Activated B cell treated with CpG ODN at 0.5 μM for 24 hours (primary cell): ENCODE measurements around the gene PRR19. TPM values are rescaled to one million over a fixed set of nuclear protein-coding genes. Genes with fewer than 3 reads are reported as not detected.

Experiments used
- ATAC-seq: fragments of 200-7000 bp; cut with Tn5 transposase; one replicate; pipeline ENCODE4 v1.10.0; 2021; ENCODE audit warnings: low read depth, mild to moderate bottlenecking, moderate library complexity
- CTCF ChIA-PET: fragments of 350-600 bp; sonication (Branson Sonifier 250); formaldehyde crosslinking; loops from one replicate; lab custom pipeline; 2021; ENCODE audit warnings: antibody characterized with exemption; lab: Charles Lee
- POLR2A ChIA-PET: fragments of 350-600 bp; sonication (Branson Sonifier 250); formaldehyde crosslinking; loops from one replicate; lab custom pipeline; 2021; ENCODE audit warnings: antibody characterized with exemption; lab: Charles Lee
- DNase-seq: peaks from one replicate; pipeline ENCODE4 v3.0.0; 2022
- H3K27ac Mint-ChIP-seq: one replicate; pipeline ENCODE4 v1.8.0; 2020; ENCODE audit warnings: mixed read lengths
- H3K27me3 Mint-ChIP-seq: one replicate; pipeline ENCODE4 v1.8.0; 2021; ENCODE audit warnings: mixed read lengths
- H3K36me3 Mint-ChIP-seq: one replicate; pipeline ENCODE4 v1.8.0; 2021; ENCODE audit warnings: low read depth, mixed read lengths
- H3K4me1 Mint-ChIP-seq: one replicate; pipeline ENCODE4 v1.8.0; 2021; ENCODE audit warnings: mixed read lengths
- H3K4me3 Mint-ChIP-seq: one replicate; pipeline ENCODE4 v1.8.0; 2020; ENCODE audit warnings: mild to moderate bottlenecking, mixed read lengths
- H3K9me3 Mint-ChIP-seq: one replicate; pipeline ENCODE4 v1.8.0; 2020; ENCODE audit warnings: mixed read lengths
- intact Hi-C: fragments of 100-400 bp; cut with micrococcal nuclease; formaldehyde crosslinking; loops from one replicate; pipeline ENCODE4 v1.15.1; 2024
- total RNA-seq: library from RNA; stranded (reverse); gene quantifications from 2 replicates; pipeline ENCODE4 v1.2.3, GENCODE V29; 2022
- TF ChIP-seq, protein P1 (sequence below): fragments of 200-600 bp; IDR thresholded peaks from one replicate; pipeline ENCODE4 v1.8.0; 2022; ENCODE audit warnings: antibody characterized with exemption, mild to moderate bottlenecking

The PRR19 gene
- total RNA-seq, 1 donor from 2014 or later, result 0.33 TPM

DNA sequence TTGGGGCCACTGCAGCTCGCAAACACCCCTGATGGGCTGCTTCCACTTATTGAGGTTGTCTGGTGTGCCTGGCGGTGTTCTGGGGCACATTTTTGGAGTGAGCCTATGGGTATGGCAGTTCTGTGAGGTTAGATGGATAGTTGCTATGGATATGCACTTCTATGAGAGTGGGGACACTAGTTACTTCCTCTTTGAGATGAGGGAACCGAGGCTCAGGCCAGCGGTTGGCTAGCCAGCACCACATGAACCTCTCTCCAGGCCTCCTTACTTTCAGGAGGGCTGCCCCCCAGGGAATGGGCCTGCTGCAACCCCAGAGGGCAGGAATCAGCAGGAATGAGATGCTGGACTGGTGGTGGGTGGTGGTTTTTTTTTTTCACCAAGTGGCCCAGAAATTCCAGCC lies 13.5 kb upstream of the PRR19 start:
- Mint-ChIP-seq H3K9me3 (no peaks in the 10 kb centered on the region), H3K27ac (no peak overlapping the region), H3K4me3 (no peak overlapping the region), H3K4me1 (peaks cover 27% of the 10 kb centered on the region), H3K27me3 (no peaks in the 10 kb centered on the region), H3K36me3 (peaks cover 60% of the 10 kb centered on the region)
- DNase-seq (no peak), ATAC-seq (no peak)
- intact Hi-C loops, result no loop called here
- ChIA-PET POLR2A (interaction anchor here (0.5 to 0.8 kb wide), 4 partner anchors 10 to 40 kb away, joined by 3 to 7 read pairs (median 3); no protein-coding TSS in a partner anchor), CTCF (no interaction called here)
- TF ChIP-seq, protein P1, sequence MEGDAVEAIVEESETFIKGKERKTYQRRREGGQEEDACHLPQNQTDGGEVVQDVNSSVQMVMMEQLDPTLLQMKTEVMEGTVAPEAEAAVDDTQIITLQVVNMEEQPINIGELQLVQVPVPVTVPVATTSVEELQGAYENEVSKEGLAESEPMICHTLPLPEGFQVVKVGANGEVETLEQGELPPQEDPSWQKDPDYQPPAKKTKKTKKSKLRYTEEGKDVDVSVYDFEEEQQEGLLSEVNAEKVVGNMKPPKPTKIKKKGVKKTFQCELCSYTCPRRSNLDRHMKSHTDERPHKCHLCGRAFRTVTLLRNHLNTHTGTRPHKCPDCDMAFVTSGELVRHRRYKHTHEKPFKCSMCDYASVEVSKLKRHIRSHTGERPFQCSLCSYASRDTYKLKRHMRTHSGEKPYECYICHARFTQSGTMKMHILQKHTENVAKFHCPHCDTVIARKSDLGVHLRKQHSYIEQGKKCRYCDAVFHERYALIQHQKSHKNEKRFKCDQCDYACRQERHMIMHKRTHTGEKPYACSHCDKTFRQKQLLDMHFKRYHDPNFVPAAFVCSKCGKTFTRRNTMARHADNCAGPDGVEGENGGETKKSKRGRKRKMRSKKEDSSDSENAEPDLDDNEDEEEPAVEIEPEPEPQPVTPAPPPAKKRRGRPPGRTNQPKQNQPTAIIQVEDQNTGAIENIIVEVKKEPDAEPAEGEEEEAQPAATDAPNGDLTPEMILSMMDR, result no peak

DNA sequence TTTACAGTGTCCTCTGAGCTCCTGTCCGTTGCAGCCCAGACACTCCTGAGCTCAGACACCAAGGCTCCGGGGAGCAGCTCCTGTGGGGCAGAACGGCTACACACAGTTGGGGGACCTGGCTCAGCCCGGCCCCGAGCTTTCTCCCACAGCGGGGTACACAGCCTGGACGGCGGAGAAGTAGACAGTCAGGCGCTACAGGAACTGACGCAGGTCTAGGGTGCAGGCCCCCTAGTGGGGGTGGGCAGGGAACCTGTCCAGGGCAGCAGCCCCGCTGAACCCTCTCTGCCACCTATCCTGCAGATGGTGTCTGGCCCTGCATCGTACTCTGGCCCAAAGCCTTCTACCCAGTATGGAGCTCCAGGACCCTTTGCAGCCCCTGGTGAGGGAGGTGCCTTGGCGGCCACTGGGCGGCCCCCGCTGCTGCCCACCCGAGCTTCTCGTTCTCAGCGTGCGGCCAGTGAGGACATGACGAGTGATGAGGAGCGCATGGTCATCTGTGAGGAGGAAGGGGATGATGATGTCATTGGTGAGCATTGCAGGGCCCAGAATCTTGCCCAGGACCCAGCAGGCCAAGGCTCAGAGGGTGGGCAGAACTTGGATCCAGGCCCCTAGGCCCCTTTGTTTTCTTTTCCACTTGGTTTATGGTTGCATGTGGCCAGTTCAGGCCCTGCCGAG lies 12.9 kb upstream of the PRR19 start:
- DNase-seq (no peak), ATAC-seq (no peak)
- Mint-ChIP-seq H3K4me3 (no peak overlapping the region), H3K4me1 (peaks cover 27% of the 10 kb centered on the region), H3K9me3 (no peaks in the 10 kb centered on the region), H3K27ac (no peak overlapping the region), H3K27me3 (no peaks in the 10 kb centered on the region), H3K36me3 (peaks cover 66% of the 10 kb centered on the region)
- POLR2A ChIA-PET, result interaction anchor here (0.5 to 0.8 kb wide), 4 partner anchors 9 to 41 kb away, joined by 3 to 7 read pairs (median 4); no protein-coding TSS in a partner anchor
- TF ChIP-seq, protein P1, result no peak
- intact Hi-C loops, result no loop called here
- CTCF ChIA-PET, result no interaction called here

DNA sequence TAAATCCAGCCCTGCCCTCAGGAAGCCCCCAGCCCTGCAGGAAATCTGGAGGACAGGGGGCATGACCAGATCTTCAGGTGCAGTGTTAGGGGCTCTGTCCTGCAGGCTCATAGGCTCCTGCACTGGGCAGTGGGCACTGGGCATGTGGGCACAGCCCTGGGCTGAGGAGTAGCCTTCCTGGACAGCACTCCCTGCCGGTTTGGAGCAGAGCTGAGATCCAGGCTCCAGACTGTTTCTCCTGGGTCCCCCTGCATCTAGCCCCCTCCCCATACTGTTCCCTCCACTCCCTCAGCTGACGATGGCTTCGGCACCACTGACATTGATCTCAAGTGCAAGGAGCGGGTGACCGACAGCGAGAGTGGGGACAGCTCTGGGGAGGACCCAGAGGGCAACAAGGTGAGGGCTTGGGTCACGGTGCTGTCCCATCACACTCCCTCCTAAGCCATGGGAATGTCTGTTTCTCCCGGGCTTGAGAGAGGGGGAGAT lies 12.3 kb upstream of the PRR19 start:
- Mint-ChIP-seq H3K27me3 (no peaks in the 10 kb centered on the region), H3K27ac (no peak overlapping the region), H3K4me3 (no peak overlapping the region), H3K4me1 (peaks cover 26% of the 10 kb centered on the region), H3K36me3 (peaks cover 72% of the 10 kb centered on the region), H3K9me3 (no peaks in the 10 kb centered on the region)
- TF ChIP-seq, protein P1, result no peak
- intact Hi-C loops, result no loop called here
- ATAC-seq (no peak), DNase-seq (no peak)
- POLR2A ChIA-PET, result no interaction called here
- CTCF ChIA-PET, result no interaction called here

DNA sequence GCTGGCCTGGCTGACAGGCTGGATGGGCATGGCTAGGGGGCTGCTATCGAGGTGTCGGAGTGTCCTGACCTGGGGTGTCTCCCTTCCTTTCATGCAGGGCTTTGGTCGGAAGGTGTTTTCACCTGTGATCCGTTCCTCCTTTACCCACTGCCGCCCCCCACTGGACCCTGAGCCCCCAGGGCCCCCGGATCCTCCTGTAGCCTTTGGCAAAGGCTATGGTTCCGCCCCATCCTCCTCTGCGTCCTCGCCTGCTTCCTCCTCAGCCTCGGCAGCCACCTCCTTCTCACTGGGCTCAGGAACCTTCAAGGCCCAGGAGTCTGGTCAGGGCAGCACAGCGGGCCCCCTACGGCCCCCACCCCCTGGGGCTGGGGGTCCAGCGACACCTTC lies 11.8 kb upstream of the PRR19 start:
- TF ChIP-seq, protein P1, result no peak
- ATAC-seq (no peak), DNase-seq (no peak)
- H3K4me3 Mint-ChIP-seq, result no peak overlapping the region
- H3K27me3 Mint-ChIP-seq, result no peaks in the 10 kb centered on the region
- intact Hi-C loops, result no loop called here
- ChIA-PET CTCF (no interaction called here), POLR2A (no interaction called here)
- H3K27ac Mint-ChIP-seq, result no peak overlapping the region
- peaks cover 72% of the 10 kb centered on the region for H3K36me3 Mint-ChIP-seq
- no peaks in the 10 kb centered on the region for H3K9me3 Mint-ChIP-seq
- peaks cover 21% of the 10 kb centered on the region for H3K4me1 Mint-ChIP-seq

DNA sequence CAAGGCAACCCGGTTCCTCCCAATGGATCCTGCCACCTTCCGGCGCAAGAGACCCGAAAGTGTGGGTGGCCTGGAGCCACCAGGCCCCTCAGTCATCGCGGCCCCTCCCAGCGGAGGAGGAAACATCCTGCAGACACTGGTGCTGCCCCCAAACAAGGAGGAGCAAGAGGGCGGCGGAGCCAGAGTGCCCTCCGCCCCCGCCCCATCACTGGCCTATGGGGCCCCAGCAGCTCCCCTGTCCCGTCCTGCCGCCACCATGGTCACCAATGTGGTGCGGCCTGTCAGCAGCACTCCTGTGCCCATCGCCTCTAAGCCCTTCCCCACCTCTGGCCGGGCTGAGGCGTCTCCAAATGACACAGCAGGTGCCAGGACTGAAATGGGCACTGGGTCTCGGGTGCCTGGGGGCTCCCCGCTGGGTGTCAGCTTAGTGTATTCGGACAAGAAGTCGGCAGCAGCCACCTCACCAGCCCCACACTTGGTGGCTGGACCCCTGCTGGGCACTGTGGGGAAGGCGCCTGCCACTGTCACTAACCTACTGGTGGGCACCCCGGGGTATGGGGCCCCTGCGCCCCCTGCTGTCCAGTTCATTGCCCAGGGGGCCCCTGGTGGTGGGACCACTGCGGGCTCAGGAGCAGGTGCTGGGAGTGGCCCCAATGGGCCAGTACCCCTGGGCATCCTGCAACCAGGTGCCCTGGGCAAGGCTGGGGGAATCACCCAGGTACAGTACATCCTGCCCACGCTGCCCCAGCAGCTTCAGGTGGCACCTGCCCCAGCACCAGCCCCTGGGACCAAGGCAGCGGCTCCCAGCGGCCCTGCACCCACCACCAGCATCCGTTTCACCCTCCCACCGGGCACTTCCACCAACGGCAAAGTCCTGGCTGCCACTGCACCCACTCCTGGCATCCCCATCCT lies 11.2 kb upstream of the PRR19 start:
- peak; percentile 64 for DNase-seq
- ChIA-PET CTCF (no interaction called here), POLR2A (no interaction called here)
- Mint-ChIP-seq H3K9me3 (no peaks in the 10 kb centered on the region), H3K36me3 (peaks cover 74% of the 10 kb centered on the region), H3K4me3 (no peak overlapping the region), H3K27me3 (no peaks in the 10 kb centered on the region), H3K27ac (no peak overlapping the region), H3K4me1 (peaks cover 16% of the 10 kb centered on the region)
- intact Hi-C loops, result loop anchor here (1.0 kb wide), 1 partner anchor 157 kb away; no protein-coding TSS in a partner anchor
- peak; percentile 84 for ATAC-seq
- TF ChIP-seq, protein P1, result no peak
